Measurements from ENCODE around the gene MBOAT1. TPM values are rescaled to one million over a fixed set of nuclear protein-coding genes. Genes with fewer than 3 reads are reported as not detected.

Gene MBOAT1
- polyA plus RNA-seq, 1 donor from 2014 or later = not detected

GRCh38 chr6:20084411-20084810 is 127.9 kb downstream of the MBOAT1 start:
- Histone ChIP-seq H2AFZ (ENCODE audit: low read depth, low read length) (no peak overlapping the region), H3K4me3 (ENCODE audit: low read length) (no peak overlapping the region), H3K27me3 (ENCODE audit: insufficient read depth, low read depth, low read length) (no peaks in the 10 kb centered on the region), H3K36me3 (ENCODE audit: insufficient read depth, low read length) (no peaks in the 10 kb centered on the region), H3K27ac (ENCODE audit: low read length) (no peak overlapping the region), H3K9me3 (ENCODE audit: low read length) (no peaks in the 10 kb centered on the region), H3K9me2 (ENCODE audit: insufficient read depth, low read length) (no peaks in the 10 kb centered on the region), H3K79me2 (replicated peaks; ENCODE audit: insufficient read depth, low read length) (no peaks in the 10 kb centered on the region), H3K4me2 (ENCODE audit: low read length) (no peak overlapping the region), H4K20me1 (ENCODE audit: insufficient read depth) (no peaks in the 10 kb centered on the region), H3F3A (ENCODE audit: insufficient read depth, low read length, poor library complexity, severe bottlenecking) (no peaks in the 10 kb centered on the region), H3K9ac (ENCODE audit: low read length) (no peak overlapping the region)
- TF ChIP-seq EP300 (conservative IDR thresholded peaks at IDR 0.05; ENCODE audit: poor library complexity, severe bottlenecking) = no peak
- TF ChIP-seq SMC3 (conservative IDR thresholded peaks at IDR 0.05; ENCODE audit: poor library complexity) = no peak
- no peak for TF ChIP-seq EZH2 (IDR thresholded peaks at IDR 0.05; ENCODE audit: borderline replicate concordance, insufficient read depth, low read length, poor library complexity, severe bottlenecking)
- TF ChIP-seq RAD21 (conservative IDR thresholded peaks at IDR 0.05) = no peak

GRCh38 chr6:20071998-20072397 is 140.3 kb downstream of the MBOAT1 start:
- H3K9me2 ChIP-seq (ENCODE audit: insufficient read depth, low read length) = no peaks in the 10 kb centered on the region
- no peak overlapping the region for H3K4me2 ChIP-seq (ENCODE audit: low read length)
- H3K79me2 ChIP-seq (replicated peaks; ENCODE audit: insufficient read depth, low read length) = no peaks in the 10 kb centered on the region
- no peak overlapping the region for H3K27ac ChIP-seq (ENCODE audit: low read length)
- H3K9me3 ChIP-seq (ENCODE audit: low read length) = no peaks in the 10 kb centered on the region
- no peaks in the 10 kb centered on the region for H3K27me3 ChIP-seq (ENCODE audit: insufficient read depth, low read depth, low read length)
- H3K9ac ChIP-seq (ENCODE audit: low read length) = no peak overlapping the region
- H3K4me3 ChIP-seq (ENCODE audit: low read length) = no peak overlapping the region
- H3F3A ChIP-seq (ENCODE audit: insufficient read depth, low read length, poor library complexity, severe bottlenecking) = no peaks in the 10 kb centered on the region
- H3K36me3 ChIP-seq (ENCODE audit: insufficient read depth, low read length) = no peaks in the 10 kb centered on the region
- no peaks in the 10 kb centered on the region for H4K20me1 ChIP-seq (ENCODE audit: insufficient read depth)
- H2AFZ ChIP-seq (ENCODE audit: low read depth, low read length) = no peak overlapping the region
- no peak for TF ChIP-seq POLR2AphosphoS5 (IDR thresholded peaks at IDR 0.05)
- no peak for TF ChIP-seq REST (IDR thresholded peaks at IDR 0.05; ENCODE audit: borderline replicate concordance)
- no peak for TF ChIP-seq RAD21 (conservative IDR thresholded peaks at IDR 0.05)
- TF ChIP-seq MXI1 (conservative IDR thresholded peaks at IDR 0.05; ENCODE audit: poor library complexity, severe bottlenecking) = no peak
- TF ChIP-seq EP300 (conservative IDR thresholded peaks at IDR 0.05; ENCODE audit: poor library complexity, severe bottlenecking) = no peak
- no peak for TF ChIP-seq SMC3 (conservative IDR thresholded peaks at IDR 0.05; ENCODE audit: poor library complexity)
- no peak for TF ChIP-seq TAF1 (IDR thresholded peaks at IDR 0.05; ENCODE audit: low read depth)
- no peak for TF ChIP-seq CTCF (IDR thresholded peaks at IDR 0.05; ENCODE audit: poor library complexity, severe bottlenecking)
- TF ChIP-seq EZH2 (IDR thresholded peaks at IDR 0.05; ENCODE audit: borderline replicate concordance, insufficient read depth, low read length, poor library complexity, severe bottlenecking) = no peak
